GM19099 (cell line): Measurements from ENCODE around the gene SORL1.

Source experiments
- POLR2A ChIP-seq: IDR thresholded peaks from 3 replicates; pipeline ENCODE4 v1.6.1; 2011; ENCODE audit warnings: low read depth; ENCODE audit not compliant: insufficient read length; ENCODE audit errors: extremely low read depth

SORL1 gene

GRCh38 chr11:121494355-121495099, 42.4 kb downstream of the SORL1 start:
- TF ChIP-seq POLR2A: no peak

DNA sequence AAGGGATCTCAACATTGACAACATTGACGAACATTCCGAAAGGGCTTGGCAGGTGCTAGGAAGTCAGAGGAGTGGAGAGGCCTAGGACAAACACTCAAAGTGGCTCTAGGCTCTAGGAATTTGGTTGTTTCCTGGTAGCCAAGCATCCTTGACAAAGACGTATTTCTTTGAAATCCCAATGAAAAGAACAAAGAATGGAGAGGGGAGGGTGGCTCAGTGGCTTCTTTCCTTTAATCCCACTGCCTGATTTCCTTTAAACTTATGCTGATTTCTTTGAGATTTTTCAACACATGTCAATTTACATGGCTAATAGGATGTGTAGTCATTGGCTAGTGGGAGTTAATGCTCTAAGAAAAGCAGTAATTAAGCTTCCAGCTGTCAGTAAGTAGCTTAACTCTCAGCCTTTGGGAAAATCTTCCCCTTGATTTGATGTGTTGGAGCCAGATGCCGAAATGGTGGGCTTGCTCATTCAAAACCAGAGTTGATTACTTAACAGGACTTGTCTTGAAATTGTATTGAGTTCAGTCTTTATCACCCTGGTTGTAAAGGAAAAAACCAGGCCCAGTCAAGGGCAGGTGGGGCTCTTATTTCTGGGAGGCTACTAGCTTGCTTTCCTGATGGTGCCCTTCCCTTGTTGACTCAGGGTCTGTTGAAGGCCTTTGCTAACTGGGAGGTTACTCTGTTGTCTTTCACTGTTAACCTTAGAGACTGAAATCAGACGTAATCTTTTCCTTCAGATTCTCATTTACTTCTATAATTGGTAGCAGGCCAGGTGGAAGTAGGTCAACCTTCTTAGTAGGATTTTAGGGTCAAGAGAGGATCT, 45.3 kb downstream of the SORL1 start:
- TF ChIP-seq POLR2A: no peak

DNA sequence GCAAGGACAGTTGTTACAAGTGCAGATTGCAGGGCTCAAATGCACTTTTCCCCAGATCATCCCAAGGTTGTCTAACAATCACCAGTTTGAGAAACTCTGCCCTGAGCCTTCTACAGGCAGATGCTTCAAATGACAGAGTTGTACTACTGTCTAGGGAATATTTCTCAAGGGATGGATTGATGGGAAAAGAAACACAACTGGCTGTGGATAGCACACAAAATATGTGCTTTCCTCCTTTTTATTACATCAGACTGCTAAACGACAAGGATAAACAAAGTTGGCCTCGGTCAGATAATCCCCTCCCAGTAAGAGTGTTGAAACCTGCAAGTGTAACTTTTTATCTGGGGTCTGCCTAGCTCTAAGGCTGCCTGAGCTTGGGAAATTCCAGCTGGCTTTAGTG, 47.3 kb downstream of the SORL1 start:
- no peak for TF ChIP-seq POLR2A

- no peak for TF ChIP-seq POLR2A
Measured at GRCh38 chr11:121500275-121500674, 48.2 kb downstream of the SORL1 start.

DNA sequence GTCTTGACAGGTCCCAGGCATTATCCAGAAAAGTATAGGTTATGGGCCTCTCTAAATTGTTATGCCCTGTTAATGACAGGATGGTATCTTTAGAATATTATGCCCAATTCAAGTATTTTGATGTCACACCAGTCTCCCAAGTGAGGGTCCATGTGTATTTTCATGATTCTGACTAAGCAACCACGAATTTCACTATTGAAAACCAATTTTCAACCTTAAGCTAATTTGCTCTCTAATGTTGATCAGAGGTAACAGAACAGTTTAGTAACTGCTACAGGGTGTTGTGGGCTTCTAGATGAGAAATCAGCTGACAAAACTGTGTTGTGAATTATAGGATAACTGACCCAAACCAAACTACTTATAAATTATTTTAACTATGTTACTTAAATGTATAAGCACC, 48.6 kb downstream of the SORL1 start:
- no peak for TF ChIP-seq POLR2A

DNA sequence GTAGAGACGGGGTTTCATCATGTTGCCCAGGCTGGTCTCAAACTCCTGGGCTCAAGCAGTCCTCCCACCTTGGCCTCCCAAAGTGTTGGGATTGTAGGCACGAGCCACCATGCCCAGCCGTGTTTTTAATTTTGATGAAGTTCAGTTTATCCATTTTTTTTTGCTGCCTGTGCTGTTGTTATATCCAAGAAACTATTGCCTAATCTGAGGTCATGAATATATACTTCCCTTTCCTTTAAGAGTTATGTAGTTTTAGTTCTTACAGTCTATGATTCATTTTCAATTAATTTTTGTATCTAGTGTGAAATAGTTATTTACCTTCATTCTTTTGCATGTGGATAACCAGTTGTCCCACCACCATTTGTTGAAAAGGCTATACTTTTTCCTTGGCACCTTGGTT, 50.9 kb downstream of the SORL1 start:
- no peak for TF ChIP-seq POLR2A

- TF ChIP-seq POLR2A: no peak
Measured at GRCh38 chr11:121508449-121508848, 56.3 kb downstream of the SORL1 start.

DNA sequence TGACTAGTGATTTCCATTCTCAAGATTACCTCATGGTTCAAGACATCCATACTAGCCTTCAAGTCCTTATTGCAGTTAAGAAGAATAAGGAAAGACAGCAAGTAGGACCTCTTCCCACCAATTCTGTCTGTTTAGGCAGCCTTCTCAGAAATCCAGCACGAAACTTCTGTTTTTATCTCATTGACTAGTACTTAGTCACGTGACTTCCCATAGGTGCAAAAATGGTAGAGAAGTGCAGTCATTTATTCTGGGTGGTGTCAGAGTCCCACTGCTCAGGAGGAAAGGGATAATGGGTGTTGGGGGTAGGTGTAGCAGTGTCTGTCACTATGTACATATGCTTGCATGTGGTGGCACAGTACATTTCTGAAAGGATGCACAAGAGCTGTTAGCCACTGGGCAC, 58.3 kb downstream of the SORL1 start:
- no peak for TF ChIP-seq POLR2A

DNA sequence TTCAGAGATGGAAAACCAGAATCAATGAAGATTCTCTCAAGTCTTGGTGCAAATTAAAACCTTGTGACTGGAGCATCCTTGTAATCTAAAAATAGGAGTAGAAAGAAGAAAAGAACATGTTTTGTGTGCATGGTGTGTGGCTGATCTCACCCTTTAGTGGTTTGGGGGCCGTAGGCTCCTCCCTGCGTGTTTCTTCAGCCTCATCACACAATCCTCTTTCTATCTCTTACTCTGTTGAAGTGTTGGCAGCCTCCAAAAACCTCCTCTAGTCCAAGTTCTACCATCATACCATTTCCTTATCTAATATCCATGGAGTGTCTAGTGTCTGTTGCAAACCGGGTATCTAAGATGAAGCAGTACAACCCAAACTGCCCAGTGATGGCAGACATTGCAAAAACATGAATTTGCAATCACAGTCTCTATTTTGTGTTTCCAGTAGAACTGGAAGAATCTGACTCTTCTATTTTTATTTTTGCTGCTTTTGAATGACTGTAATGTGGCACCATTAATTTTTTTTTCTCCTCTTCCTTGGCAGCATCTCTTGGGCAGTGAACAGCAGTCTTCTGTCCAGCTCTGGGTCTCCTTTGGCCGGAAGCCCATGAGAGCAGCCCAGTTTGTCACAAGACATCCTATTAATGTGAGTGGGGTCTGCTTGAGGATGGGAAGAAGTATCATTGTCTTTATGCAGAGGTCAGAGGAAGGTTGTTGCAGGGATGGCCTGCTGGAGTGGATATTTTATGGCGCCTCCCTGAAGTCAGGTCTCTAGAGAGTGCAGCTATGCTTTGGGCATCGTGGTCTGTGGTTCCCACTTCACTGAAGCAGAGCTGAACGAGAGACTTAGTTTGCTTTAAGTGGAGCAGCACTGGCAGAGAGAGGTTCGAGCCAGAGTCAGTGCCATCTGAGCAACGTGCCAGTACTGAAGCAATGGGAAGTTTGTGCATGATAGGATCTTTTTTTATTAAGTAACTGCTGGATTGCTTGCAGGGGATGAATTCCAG, 60.7 kb downstream of the SORL1 start:
- no peak for TF ChIP-seq POLR2A

GRCh38 chr11:121513807-121514206, 61.7 kb downstream of the SORL1 start:
- TF ChIP-seq POLR2A: no peak

DNA sequence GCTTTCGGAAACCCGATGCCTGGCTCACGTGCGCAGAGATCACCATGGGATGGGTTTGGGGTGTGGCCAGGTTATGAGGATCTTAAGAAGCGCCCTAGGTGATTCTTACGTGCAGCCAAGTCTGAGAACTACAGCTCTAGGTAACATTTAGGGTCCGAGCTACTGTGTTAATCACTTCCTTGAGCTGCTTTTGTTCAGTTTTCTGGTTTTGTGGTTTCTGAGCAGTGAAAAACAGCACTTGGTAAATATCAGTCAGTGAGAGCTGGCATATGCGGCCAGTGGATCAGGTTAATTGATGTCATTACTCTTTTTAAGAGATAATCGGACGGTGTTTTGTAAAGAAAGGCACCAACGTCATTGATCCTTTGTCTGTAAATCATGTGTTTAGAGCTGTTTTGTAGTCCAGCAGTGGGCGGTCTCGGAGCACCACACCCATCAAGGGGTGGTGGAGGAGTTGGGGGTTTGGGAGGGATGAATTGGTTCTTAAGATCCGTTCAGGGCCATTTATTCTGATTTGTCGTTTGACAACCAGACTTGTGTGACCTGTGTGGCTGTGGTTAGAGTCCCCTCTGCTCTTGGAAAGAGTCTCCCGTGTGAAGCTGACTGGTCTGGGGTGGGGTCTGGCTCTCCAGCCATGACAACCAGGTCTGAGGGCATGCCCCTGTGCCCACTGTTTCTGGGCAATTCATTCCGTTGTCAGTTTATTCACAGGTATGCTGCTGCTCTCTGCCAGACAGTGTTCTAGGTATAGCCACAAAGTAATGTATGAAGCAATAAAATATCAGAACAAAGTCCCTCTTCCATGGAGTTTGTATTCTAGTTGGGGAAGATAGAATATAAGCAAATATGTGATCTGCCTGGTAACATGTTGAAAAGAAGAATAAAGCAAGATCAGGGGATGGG, 62.6 kb downstream of the SORL1 start:
- TF ChIP-seq POLR2A: no peak

DNA sequence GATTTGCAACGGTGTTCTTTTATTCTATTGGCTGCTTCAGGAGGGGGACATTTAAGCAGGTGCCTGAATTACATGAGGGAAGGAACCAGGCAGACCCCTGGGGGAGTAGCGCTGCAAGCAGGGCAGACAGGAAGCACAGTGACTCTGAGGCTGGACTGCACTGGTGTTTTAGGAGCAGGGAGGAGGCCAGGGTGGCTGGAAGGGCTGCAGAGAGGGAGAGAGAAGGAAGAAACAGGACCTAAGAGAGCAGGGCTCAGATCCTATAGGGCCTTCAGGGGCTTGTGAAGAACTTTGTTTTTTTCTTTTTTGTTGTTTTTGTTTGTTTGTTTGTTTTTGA, 63.2 kb downstream of the SORL1 start:
- no peak for TF ChIP-seq POLR2A

DNA sequence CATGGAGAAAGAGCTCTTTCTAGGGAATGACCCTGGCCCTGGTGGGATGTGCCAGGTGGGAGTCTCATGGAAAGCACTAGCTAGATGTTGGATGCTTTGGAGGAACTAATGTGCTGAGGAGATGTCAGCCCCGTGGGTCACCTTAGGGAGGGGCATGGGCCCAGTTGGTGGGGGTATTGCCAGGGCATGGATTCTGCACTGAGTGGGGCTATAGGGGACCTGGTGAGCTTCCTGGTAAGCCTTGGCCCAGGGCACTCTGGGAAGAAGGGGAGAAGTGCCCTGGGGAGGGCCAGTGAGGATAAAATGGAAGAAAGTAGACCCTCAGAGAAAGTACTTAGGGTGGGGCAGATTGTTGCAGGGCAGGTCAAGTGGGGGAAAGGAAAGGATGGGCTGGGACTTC, 65.9 kb downstream of the SORL1 start:
- no peak for TF ChIP-seq POLR2A
